ENCODE data around the gene PARVA. TPM values are rescaled to one million over a fixed set of nuclear protein-coding genes. Genes with fewer than 3 reads are reported as not detected.

Gene PARVA
- total RNA-seq, 2 experiments from 2014 or later = not detected

- BruUV-seq (replicated peaks) = no TSS peak
- TF ChIP-seq, protein P1, sequence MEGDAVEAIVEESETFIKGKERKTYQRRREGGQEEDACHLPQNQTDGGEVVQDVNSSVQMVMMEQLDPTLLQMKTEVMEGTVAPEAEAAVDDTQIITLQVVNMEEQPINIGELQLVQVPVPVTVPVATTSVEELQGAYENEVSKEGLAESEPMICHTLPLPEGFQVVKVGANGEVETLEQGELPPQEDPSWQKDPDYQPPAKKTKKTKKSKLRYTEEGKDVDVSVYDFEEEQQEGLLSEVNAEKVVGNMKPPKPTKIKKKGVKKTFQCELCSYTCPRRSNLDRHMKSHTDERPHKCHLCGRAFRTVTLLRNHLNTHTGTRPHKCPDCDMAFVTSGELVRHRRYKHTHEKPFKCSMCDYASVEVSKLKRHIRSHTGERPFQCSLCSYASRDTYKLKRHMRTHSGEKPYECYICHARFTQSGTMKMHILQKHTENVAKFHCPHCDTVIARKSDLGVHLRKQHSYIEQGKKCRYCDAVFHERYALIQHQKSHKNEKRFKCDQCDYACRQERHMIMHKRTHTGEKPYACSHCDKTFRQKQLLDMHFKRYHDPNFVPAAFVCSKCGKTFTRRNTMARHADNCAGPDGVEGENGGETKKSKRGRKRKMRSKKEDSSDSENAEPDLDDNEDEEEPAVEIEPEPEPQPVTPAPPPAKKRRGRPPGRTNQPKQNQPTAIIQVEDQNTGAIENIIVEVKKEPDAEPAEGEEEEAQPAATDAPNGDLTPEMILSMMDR (conservative IDR thresholded peaks at IDR 0.05; ENCODE audit: low read length) = no peak
- TF ChIP-seq EZH2phosphoT487 (IDR thresholded peaks at IDR 0.05; ENCODE audit: borderline replicate concordance, low read depth, low read length) = no peak
- ChIA-PET POLR2A (no interaction called here), CTCF (ENCODE audit: unreplicated experiment) (no interaction called here)
- Histone ChIP-seq H3K9me2 (ENCODE audit: insufficient read depth, low read length) (no peaks in the 10 kb centered on the region), H2AFZ (ENCODE audit: low read length) (no peak overlapping the region), H3K79me2 (ENCODE audit: insufficient read depth, low read depth, low read length) (no peaks in the 10 kb centered on the region), H3K27ac (ENCODE audit: low read depth, low read length, poor library complexity, severe bottlenecking) (no peak overlapping the region), H3K4me1 (ENCODE audit: insufficient read depth, low read length, poor library complexity, severe bottlenecking) (no peaks in the 10 kb centered on the region), H3K36me3 (ENCODE audit: insufficient read depth, low read length) (no peaks in the 10 kb centered on the region), H3K9me3 (ENCODE audit: low read length) (no peaks in the 10 kb centered on the region), H4K20me1 (ENCODE audit: insufficient read depth, low read length) (no peaks in the 10 kb centered on the region), H3K4me3 (ENCODE audit: low read depth, low read length, poor library complexity, severe bottlenecking) (no peak overlapping the region), H3K4me2 (ENCODE audit: low read length) (no peak overlapping the region)
- no peak for DNase-seq (ENCODE audit: low spot score)
- intact Hi-C loops (cut with micrococcal nuclease; ENCODE audit: unreplicated experiment) = no loop called here
Observed at GRCh38 chr11:12538889-12539421, 161.6 kb downstream of the PARVA start.

GRCh38 chr11:12539572-12539971 is 162.2 kb downstream of the PARVA start:
- no peaks in the 10 kb centered on the region for H3K36me3 ChIP-seq (ENCODE audit: insufficient read depth, low read length)
- DNase-seq (ENCODE audit: low spot score) = no peak
- ChIA-PET CTCF (ENCODE audit: unreplicated experiment) (no interaction called here), POLR2A (no interaction called here)
- H3K9me2 ChIP-seq (ENCODE audit: insufficient read depth, low read length) = no peaks in the 10 kb centered on the region
- no peaks in the 10 kb centered on the region for H3K4me1 ChIP-seq (ENCODE audit: insufficient read depth, low read length, poor library complexity, severe bottlenecking)
- no peaks in the 10 kb centered on the region for H3K79me2 ChIP-seq (ENCODE audit: insufficient read depth, low read depth, low read length)
- H3K27ac ChIP-seq (ENCODE audit: low read depth, low read length, poor library complexity, severe bottlenecking) = no peak overlapping the region
- H3K9me3 ChIP-seq (ENCODE audit: low read length) = no peaks in the 10 kb centered on the region
- no peaks in the 10 kb centered on the region for H4K20me1 ChIP-seq (ENCODE audit: insufficient read depth, low read length)
- no peak overlapping the region for H2AFZ ChIP-seq (ENCODE audit: low read length)
- TF ChIP-seq, protein P1 (conservative IDR thresholded peaks at IDR 0.05; ENCODE audit: low read length) = no peak
- TF ChIP-seq EZH2phosphoT487 (IDR thresholded peaks at IDR 0.05; ENCODE audit: borderline replicate concordance, low read depth, low read length) = no peak
- no peak overlapping the region for H3K4me3 ChIP-seq (ENCODE audit: low read depth, low read length, poor library complexity, severe bottlenecking)
- H3K4me2 ChIP-seq (ENCODE audit: low read length) = no peak overlapping the region
- BruUV-seq (replicated peaks) = no TSS peak
- intact Hi-C loops (cut with micrococcal nuclease; ENCODE audit: unreplicated experiment) = no loop called here

- CTCF ChIA-PET (ENCODE audit: unreplicated experiment) = interaction anchor here (0.5 kb wide), 1 partner anchor 676 kb away, joined by 3 read pairs; no protein-coding TSS in a partner anchor
- POLR2A ChIA-PET = no interaction called here
Observed at GRCh38 chr11:12540075-12540680, 162.8 kb downstream of the PARVA start.

More at GRCh38 chr11:12540075-12540680, 162.8 kb downstream of the PARVA start:
- no TSS peak for BruUV-seq (replicated peaks)
- Histone ChIP-seq H3K36me3 (ENCODE audit: insufficient read depth, low read length) (no peaks in the 10 kb centered on the region), H3K4me3 (ENCODE audit: low read depth, low read length, poor library complexity, severe bottlenecking) (no peak overlapping the region), H3K27ac (ENCODE audit: low read depth, low read length, poor library complexity, severe bottlenecking) (no peak overlapping the region), H2AFZ (ENCODE audit: low read length) (no peak overlapping the region), H3K9me2 (ENCODE audit: insufficient read depth, low read length) (no peaks in the 10 kb centered on the region), H3K4me1 (ENCODE audit: insufficient read depth, low read length, poor library complexity, severe bottlenecking) (no peaks in the 10 kb centered on the region), H3K79me2 (ENCODE audit: insufficient read depth, low read depth, low read length) (no peaks in the 10 kb centered on the region), H3K4me2 (ENCODE audit: low read length) (no peak overlapping the region), H3K9me3 (ENCODE audit: low read length) (no peaks in the 10 kb centered on the region), H4K20me1 (ENCODE audit: insufficient read depth, low read length) (no peaks in the 10 kb centered on the region)
- no peak for DNase-seq (ENCODE audit: low spot score)
- intact Hi-C loops (cut with micrococcal nuclease; ENCODE audit: unreplicated experiment) = no loop called here
- no peak for TF ChIP-seq EZH2phosphoT487 (IDR thresholded peaks at IDR 0.05; ENCODE audit: borderline replicate concordance, low read depth, low read length)
- TF ChIP-seq, protein P1 (conservative IDR thresholded peaks at IDR 0.05; ENCODE audit: low read length) = no peak
